22Rv1 (cell line): ENCODE data around the gene SLC9A5.
A peak's percentile ranks its signal among the peaks of the same experiment; 100 is the strongest.

ENCODE experiments used
- H3K27ac ChIP-seq: fragments of 450-650 bp; 2 replicates; pipeline ENCODE4 v1.5.1; 2017
- ZFX ChIP-seq: fragments of 450-650 bp; IDR thresholded peaks from 2 replicates; pipeline ENCODE4 v1.6.1; 2017; ENCODE audit warnings: antibody characterized with exemption, borderline replicate concordance
- TF ChIP-seq, protein P1 (sequence below): fragments of 450-650 bp; IDR thresholded peaks from 2 replicates; pipeline ENCODE4 v1.5.1; 2017; ENCODE audit warnings: mild to moderate bottlenecking

SLC9A5 gene

DNA sequence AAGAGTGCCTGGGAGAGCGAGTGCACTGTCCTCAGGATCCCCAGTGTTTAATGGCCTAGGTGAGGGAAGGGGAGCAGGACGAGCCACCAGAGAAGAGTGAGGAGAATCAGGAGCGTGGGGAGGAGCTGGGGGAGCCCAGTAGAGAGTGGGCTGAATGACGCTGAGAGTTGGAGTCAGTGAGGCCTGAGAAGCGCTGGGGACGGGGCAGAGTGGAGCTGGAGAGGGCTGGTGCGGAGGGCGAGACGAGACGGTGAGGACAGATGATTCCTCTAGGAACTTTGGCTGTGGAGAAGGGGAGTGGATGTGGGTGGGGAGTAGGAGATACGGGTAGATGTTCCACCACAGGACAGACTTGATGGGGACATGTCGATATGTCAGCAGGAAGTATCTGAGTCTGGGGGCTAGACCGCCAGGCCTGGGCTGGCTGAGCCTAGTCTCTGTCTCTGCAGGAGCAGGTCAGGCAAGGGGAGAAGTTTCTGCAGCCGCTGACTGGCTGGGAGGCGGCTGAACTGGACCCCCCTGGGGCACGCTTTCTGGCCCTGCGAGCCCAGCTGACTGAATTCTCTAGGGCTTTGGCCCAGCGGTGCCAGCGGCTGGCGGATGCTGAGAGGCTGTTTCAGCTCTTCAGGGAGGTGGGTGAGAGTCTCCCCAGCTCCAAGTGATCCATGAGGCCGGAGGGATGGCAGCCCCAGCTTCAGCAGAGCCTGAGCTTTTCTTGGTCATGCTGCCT lies 35.2 kb downstream of the SLC9A5 start:
- TF ChIP-seq, protein P1, sequence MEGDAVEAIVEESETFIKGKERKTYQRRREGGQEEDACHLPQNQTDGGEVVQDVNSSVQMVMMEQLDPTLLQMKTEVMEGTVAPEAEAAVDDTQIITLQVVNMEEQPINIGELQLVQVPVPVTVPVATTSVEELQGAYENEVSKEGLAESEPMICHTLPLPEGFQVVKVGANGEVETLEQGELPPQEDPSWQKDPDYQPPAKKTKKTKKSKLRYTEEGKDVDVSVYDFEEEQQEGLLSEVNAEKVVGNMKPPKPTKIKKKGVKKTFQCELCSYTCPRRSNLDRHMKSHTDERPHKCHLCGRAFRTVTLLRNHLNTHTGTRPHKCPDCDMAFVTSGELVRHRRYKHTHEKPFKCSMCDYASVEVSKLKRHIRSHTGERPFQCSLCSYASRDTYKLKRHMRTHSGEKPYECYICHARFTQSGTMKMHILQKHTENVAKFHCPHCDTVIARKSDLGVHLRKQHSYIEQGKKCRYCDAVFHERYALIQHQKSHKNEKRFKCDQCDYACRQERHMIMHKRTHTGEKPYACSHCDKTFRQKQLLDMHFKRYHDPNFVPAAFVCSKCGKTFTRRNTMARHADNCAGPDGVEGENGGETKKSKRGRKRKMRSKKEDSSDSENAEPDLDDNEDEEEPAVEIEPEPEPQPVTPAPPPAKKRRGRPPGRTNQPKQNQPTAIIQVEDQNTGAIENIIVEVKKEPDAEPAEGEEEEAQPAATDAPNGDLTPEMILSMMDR = no peak

DNA sequence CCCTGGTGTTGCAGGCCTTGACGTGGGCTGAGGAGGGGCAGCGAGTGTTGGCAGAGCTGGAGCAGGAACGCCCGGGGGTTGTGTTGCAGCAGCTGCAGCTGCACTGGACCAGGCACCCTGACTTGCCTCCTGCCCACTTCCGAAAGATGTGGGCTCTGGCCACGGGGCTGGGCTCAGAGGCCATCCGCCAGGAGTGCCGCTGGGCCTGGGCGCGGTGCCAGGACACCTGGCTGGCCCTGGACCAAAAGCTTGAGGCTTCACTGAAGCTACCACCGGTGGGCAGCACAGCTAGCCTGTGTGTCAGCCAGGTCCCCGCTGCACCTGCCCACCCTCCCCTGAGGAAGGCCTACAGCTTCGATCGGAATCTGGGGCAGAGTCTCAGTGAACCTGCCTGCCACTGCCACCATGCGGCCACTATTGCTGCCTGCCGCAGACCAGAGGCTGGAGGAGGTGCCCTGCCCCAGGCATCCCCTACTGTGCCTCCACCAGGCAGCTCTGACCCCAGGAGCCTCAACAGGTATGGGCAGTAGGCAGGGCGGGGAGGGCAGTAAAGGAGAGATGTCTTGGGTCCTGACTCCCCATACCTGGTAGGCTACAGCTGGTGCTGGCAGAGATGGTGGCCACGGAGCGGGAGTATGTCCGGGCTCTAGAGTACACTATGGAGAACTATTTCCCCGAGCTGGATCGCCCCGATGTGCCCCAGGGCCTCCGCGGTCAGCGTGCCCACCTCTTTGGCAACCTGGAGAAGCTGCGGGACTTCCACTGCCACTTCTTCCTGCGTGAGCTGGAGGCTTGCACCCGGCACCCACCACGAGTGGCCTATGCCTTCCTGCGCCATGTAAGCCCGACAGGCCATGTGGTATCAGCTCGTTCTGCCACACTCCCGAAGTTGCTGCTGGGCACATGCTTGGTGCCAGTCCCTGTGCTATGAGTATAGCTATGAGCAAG lies 36.2 kb downstream of the SLC9A5 start:
- TF ChIP-seq, protein P1 = peak; percentile 73
- TF ChIP-seq ZFX = no peak
- H3K27ac ChIP-seq = no peak overlapping the region

More for the DNA sequence above, 35.2 kb downstream of the SLC9A5 start:
- no peak overlapping the region for H3K27ac ChIP-seq

DNA sequence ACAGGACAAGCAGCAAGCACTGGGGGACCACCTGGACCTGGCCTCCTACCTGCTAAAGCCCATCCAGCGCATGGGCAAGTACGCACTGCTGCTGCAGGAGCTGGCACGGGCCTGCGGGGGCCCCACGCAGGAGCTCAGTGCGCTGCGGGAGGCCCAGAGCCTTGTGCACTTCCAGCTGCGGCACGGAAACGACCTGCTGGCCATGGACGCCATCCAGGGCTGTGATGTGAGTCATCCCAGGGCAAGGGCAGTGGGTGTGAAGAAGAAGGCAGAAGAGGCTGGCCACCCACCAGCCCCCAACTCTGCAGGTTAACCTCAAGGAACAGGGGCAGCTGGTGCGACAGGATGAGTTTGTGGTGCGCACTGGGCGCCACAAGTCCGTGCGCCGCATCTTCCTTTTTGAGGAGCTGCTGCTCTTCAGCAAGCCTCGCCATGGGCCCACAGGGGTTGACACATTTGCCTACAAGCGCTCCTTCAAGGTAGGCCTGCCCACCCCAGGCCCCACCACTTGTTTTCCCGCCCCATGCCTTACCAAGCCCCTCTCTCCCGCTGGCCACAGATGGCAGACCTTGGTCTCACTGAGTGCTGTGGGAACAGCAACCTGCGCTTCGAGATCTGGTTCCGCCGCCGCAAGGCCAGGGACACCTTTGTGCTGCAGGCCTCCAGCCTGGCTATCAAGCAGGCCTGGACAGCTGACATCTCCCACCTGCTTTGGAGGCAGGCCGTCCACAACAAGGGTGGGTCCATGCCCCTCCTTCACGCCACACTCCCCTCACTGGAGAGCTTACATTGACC lies 37.9 kb downstream of the SLC9A5 start:
- TF ChIP-seq, protein P1 = no peak
- no peak for TF ChIP-seq ZFX
- H3K27ac ChIP-seq = no peak overlapping the region

DNA sequence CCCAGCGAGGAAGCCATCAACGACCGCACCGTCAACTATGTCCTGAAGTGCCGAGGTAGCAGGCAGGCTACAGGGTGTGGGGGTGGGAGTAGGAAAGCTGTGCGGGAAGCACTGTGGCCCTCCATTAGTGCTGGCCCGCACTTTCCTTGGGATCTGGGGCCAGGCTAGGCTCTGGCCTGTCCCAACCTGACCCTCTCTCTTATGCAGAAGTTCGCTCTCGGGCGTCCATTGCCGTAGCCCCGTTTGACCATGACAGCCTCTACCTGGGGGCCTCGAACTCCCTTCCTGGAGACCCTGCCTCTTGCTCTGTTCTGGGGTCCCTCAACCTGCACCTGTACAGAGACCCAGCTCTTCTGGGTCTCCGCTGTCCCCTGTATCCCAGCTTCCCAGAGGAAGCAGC lies 39.2 kb downstream of the SLC9A5 start:
- TF ChIP-seq, protein P1 = no peak
- no peak for TF ChIP-seq ZFX
- H3K27ac ChIP-seq = no peak overlapping the region

DNA sequence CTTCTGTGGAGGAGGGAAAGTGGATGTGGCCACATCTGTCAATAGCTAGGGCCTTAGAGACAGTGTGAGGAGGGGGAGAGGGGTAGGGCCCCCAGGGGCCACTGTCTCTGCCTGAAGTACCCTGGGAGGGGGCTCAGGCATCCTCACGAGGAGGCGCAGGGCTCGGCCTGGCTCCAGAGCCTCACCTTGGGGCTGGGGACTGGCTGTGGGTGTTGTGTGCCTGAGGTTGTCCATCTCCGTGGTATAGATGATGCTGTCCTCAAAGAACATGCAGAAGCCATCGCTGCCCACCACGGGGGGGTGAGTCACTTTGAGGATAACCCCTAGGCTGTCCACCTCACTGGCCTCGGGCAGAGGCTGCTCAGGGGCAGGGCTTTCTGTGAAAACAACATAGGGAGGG lies 42.7 kb downstream of the SLC9A5 start:
- TF ChIP-seq ZFX = no peak
- TF ChIP-seq, protein P1 = no peak
- no peak overlapping the region for H3K27ac ChIP-seq

DNA sequence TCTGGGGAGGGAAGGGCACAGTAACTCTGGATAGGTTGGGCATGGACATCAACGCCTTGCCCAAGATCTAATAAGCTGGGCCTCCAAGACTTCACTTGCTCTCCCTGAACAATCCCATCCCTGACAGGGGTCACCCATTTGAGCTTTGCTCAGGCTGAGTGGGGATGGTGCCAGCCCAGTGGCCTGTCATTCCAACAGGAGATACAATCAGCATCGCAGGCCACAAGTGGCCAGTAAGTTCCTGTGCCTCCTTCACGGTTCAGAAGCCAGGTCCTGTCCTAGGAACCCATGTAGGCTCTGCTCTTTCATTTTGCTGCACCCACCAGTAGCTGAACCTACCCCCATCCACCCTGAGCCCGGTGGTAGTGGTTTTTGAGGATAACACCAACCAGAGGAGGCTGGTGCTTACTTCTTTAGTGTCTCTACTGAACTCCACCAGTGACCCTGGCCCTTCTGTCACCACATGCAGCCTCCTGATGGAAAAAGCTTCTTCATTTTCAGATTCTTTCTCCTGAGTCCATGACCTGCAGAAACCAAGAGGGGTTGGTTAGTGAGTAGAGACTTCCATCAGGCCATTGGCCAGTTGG lies 45.5 kb downstream of the SLC9A5 start:
- TF ChIP-seq ZFX = no peak
- TF ChIP-seq, protein P1 = no peak
- H3K27ac ChIP-seq = no peak overlapping the region
